SK-N-SH (cell line): ENCODE data around the gene SEC14L5. TPM values are rescaled to one million over a fixed set of nuclear protein-coding genes. Genes with fewer than 3 reads are reported as not detected.

Source experiments
- CTCF ChIA-PET: fragments of 300-600, 350-600 bp; formaldehyde crosslinking; extraction: SDS; loops from one replicate; lab custom pipeline; 2021; lab: Yijun Ruan, JAX
- POLR2A ChIA-PET: fragments of 350-600 bp; sonication (Branson Sonifier 250); formaldehyde crosslinking; extraction: SDS; loops from one replicate; lab custom pipeline; 2020; ENCODE audit warnings: antibody characterized with exemption, inconsistent platforms; lab: Yijun Ruan, JAX
- DNase-seq: peaks from one replicate; pipeline ENCODE4 v3.0.0; 2012
- H2AFZ ChIP-seq: fragments of 200-600 bp; sonication (generic); 2 replicates; pipeline ENCODE4 v1.8.1; 2016; ENCODE audit warnings: antibody characterized with exemption, mild to moderate bottlenecking, low read depth
- H3F3A ChIP-seq: fragments of 200-600 bp; sonication (generic); replicated peaks from 2 replicates; pipeline ENCODE3; 2016; ENCODE audit warnings: antibody characterized with exemption, mild to moderate bottlenecking; ENCODE audit not compliant: insufficient read depth
- H3K27ac ChIP-seq, 2 experiments: fragments of 200-500 bp in 1 of 2; fragments of 200-600 bp in 1 of 2; sonication (Bioruptor generic) in 1 of 2; sonication (generic), shearing (Covaris generic) in 1 of 2; 2 replicates each; pipeline versions ENCODE4 v1.5.1 to v1.6.1; 2014 to 2016; ENCODE audit warnings: low read depth in 2 of 2, inconsistent platforms in 1 of 2, low read length in 1 of 2, mild to moderate bottlenecking in 1 of 2, mixed read lengths in 1 of 2
- H3K27me3 ChIP-seq: fragments of 200-600 bp; sonication (generic), shearing (Covaris generic); 2 replicates; pipeline ENCODE4 v1.6.1; 2016; ENCODE audit warnings: mixed run types; ENCODE audit not compliant: insufficient read depth
- H3K36me3 ChIP-seq, 2 experiments: fragments of 200-500 bp in 1 of 2; fragments of 200-600 bp in 1 of 2; sonication (Bioruptor generic) in 1 of 2; sonication (generic) in 1 of 2; replicated peaks in 1 of 2; 2 replicates each; pipeline versions ENCODE3 to v1.5.1; 2014 to 2016; ENCODE audit warnings: low read length in 1 of 2, mild to moderate bottlenecking in 1 of 2; ENCODE audit not compliant: insufficient read depth in 2 of 2, control insufficient read depth in 1 of 2
- H3K4me1 ChIP-seq, 2 experiments: fragments of 200-500 bp in 1 of 2; fragments of 200-600 bp in 1 of 2; sonication (Bioruptor generic) in 1 of 2; sonication (generic), shearing (Covaris generic) in 1 of 2; 2 replicates each; pipeline versions ENCODE4 v1.5.1 to v1.6.1; 2014 to 2016; ENCODE audit warnings: low read depth in 1 of 2, low read length in 1 of 2, mixed run types in 1 of 2; ENCODE audit not compliant: insufficient read depth in 2 of 2, control insufficient read depth in 1 of 2
- H3K4me2 ChIP-seq: fragments of 200-600 bp; sonication (generic), shearing (Covaris generic); 2 replicates; pipeline ENCODE4 v1.6.1; 2017; ENCODE audit warnings: mixed run types
- H3K4me3 ChIP-seq, 2 experiments: fragments of 200-500 bp in 1 of 2; fragments of 200-600 bp in 1 of 2; sonication (Bioruptor generic) in 1 of 2; sonication (generic), shearing (Covaris generic) in 1 of 2; 2 replicates each; pipeline versions ENCODE4 v1.5.1 to v1.8.1; 2014 to 2016; ENCODE audit warnings: low read depth in 2 of 2, inconsistent platforms in 1 of 2, low read length in 1 of 2, mild to moderate bottlenecking in 1 of 2, mixed read lengths in 1 of 2, moderate library complexity in 1 of 2
- H3K79me2 ChIP-seq: fragments of 200-600 bp; sonication (generic); 2 replicates; pipeline ENCODE4 v1.8.1; 2017; ENCODE audit warnings: mild to moderate bottlenecking; ENCODE audit not compliant: insufficient read depth
- H3K9ac ChIP-seq: fragments of 200-600 bp; sonication (generic); 2 replicates; pipeline ENCODE4 v1.6.1; 2017; ENCODE audit warnings: mixed run types
- H3K9me2 ChIP-seq: fragments of 200-600 bp; sonication (generic); 2 replicates; pipeline ENCODE4 v1.6.1; 2017; ENCODE audit warnings: mixed run types
- H3K9me3 ChIP-seq: fragments of 200-600 bp; sonication (generic); 2 replicates; pipeline ENCODE4 v1.6.1; 2017; ENCODE audit warnings: mixed run types, mild to moderate bottlenecking, moderate library complexity
- H4K20me1 ChIP-seq: fragments of 200-600 bp; sonication (generic); 2 replicates; pipeline ENCODE4 v1.6.1; 2017; ENCODE audit warnings: mild to moderate bottlenecking, mixed run types; ENCODE audit not compliant: insufficient read depth
- CHD2 ChIP-seq: fragments of 150-350 bp; IDR thresholded peaks from 2 replicates; pipeline ENCODE4 v1.6.1; 2018; ENCODE audit warnings: low read length; ENCODE audit not compliant: partially characterized antibody
- EP300 ChIP-seq, 2 experiments: IDR thresholded peaks; 2 replicates each; pipeline versions ENCODE4 v1.4.0 to v1.6.1; 2012; ENCODE audit warnings: borderline replicate concordance in 1 of 2, low read depth in 1 of 2, low read length in 1 of 2
- EZH2phosphoT487 ChIP-seq: fragments of 200-600 bp; sonication (generic); IDR thresholded peaks from 2 replicates; pipeline ENCODE4 v1.6.1; 2017; ENCODE audit warnings: low read depth, mixed run types, mild to moderate bottlenecking, antibody characterized with exemption, moderate library complexity, borderline replicate concordance
- FOSL2 ChIP-seq: IDR thresholded peaks from 2 replicates; pipeline ENCODE4 v1.4.0; 2012; ENCODE audit warnings: low read depth, mild to moderate bottlenecking, moderate library complexity, borderline replicate concordance
- FOXJ3 ChIP-seq: sonication (generic); formaldehyde crosslinking; IDR thresholded peaks from 2 replicates; pipeline ENCODE4 v1.5.1; 2020; ENCODE audit warnings: mild to moderate bottlenecking, missing genetic modification reagents
- GABPA ChIP-seq: IDR thresholded peaks from 2 replicates; pipeline ENCODE4 v1.4.0; 2012; ENCODE audit warnings: low read depth, mild to moderate bottlenecking
- IRF3 ChIP-seq: fragments of 150-350 bp; IDR thresholded peaks from 2 replicates; pipeline ENCODE4 v1.6.1; 2016; ENCODE audit warnings: mild to moderate bottlenecking, low read depth, low read length
- JUND ChIP-seq: IDR thresholded peaks from 2 replicates; pipeline ENCODE4 v1.4.0; 2012
- MXI1 ChIP-seq: IDR thresholded peaks from 2 replicates; pipeline ENCODE4 v1.6.1; 2012; ENCODE audit warnings: mild to moderate bottlenecking, low read depth, low read length, improper control_type of control experiment
- NRF1 ChIP-seq: IDR thresholded peaks from 2 replicates; pipeline ENCODE4 v1.6.1; 2012; ENCODE audit warnings: low read depth, mild to moderate bottlenecking, low read length
- PBX3 ChIP-seq: IDR thresholded peaks from 2 replicates; pipeline ENCODE4; 2012
- POLR2AphosphoS5 ChIP-seq: IDR thresholded peaks from 2 replicates; pipeline ENCODE4 v1.6.1; 2012; ENCODE audit warnings: low read depth, low read length
- REST ChIP-seq: IDR thresholded peaks from 2 replicates; pipeline ENCODE4 v1.6.1; 2012; ENCODE audit warnings: mild to moderate bottlenecking, low read depth, low read length, moderate library complexity
- RFX5 ChIP-seq: IDR thresholded peaks from 2 replicates; pipeline ENCODE4 v1.6.1; 2012; ENCODE audit warnings: mild to moderate bottlenecking, improper control_type of control experiment, low read length
- RXRA ChIP-seq: IDR thresholded peaks from 2 replicates; pipeline ENCODE4 v1.4.0; 2012; ENCODE audit warnings: low read depth, mild to moderate bottlenecking, borderline replicate concordance
- SIN3A ChIP-seq: IDR thresholded peaks from 2 replicates; pipeline ENCODE4 v1.6.1; 2012; ENCODE audit warnings: low read depth, mild to moderate bottlenecking, low read length, moderate library complexity, borderline replicate concordance
- SMC3 ChIP-seq: IDR thresholded peaks from 2 replicates; pipeline ENCODE4 v1.6.1; 2012; ENCODE audit warnings: low read depth, low read length, improper control_type of control experiment
- TAF1 ChIP-seq: IDR thresholded peaks from 2 replicates; pipeline ENCODE4 v1.6.1; 2012; ENCODE audit warnings: low read depth, mild to moderate bottlenecking, low read length, moderate library complexity, borderline replicate concordance
- YY1 ChIP-seq: IDR thresholded peaks from 2 replicates; pipeline ENCODE4 v1.4.0; 2012; ENCODE audit warnings: low read depth, mild to moderate bottlenecking
- polyA plus RNA-seq, 3 experiments: library from polyadenylated mRNA; depleted of rRNA; stranded (reverse); fragments of >200 nt; gene quantifications; 2 replicates each; pipeline ENCODE4 v1.2.3, GENCODE V29; 2012

SEC14L5 gene
- polyA plus RNA-seq, 1 of the 3 experiments (the other 2 are of a cell fraction), result 0.08 TPM

DNA sequence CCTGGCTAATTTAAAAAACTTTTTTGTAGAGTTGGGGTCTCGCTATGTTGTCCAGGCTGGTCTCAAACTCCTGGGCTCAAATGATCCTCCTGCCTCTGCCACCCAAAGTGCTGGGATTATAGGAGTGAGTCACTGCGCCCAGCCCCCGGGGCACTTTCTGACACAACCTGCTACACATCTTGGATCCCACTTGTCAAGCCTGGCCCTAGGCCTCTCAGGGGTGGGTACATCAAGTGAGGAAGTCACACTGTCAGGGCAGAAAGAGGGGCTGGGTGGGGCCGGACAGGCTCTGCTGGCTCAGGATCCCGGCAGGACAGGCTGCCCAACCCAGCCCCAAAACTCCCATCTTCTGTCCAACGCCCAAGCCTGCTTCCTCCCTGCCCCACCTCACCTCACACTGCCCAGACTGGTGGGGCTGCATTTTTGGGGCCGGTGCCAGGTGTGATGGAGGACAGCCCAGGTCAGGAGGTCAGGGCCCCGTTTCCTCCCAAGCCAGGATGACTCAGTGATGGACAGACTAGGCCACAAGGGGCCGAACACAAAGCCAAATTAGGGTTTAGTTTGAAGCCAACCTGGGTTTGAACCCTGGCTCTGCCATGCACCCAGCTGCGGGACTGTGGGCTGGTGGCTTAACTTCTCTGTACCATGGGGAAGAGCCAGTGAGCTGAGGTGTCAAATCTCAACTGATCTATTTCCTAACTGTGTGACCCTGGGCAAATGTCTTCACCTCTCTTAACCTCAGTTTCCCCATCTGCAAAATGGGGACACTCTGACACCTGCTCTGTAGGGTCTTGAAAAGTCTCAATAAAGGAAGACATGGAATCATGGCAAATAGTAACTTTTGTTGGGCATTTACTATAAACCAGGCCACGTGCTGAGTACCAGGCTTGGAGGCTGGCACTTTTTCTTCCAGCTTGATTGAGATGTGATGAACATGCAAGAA, 12.3 kb upstream of the SEC14L5 start (continued):
- TF ChIP-seq REST (no peak), TAF1 (no peak), IRF3 (no peak), MXI1 (no peak), EZH2phosphoT487 (no peak)

GRCh38 chr16:4946917-4947316, 11.2 kb upstream of the SEC14L5 start:
- ChIA-PET CTCF (no interaction called here), POLR2A (no interaction called here)
- Histone ChIP-seq H3K27me3 (no peaks in the 10 kb centered on the region), H3K9me3 (no peaks in the 10 kb centered on the region), H3K27ac (no peak overlapping the region), H3K9ac (no peak overlapping the region), H3K79me2 (no peaks in the 10 kb centered on the region), H2AFZ (no peak overlapping the region), H3K4me2 (no peak overlapping the region), H3F3A (peaks cover 27% of the 10 kb centered on the region), H3K36me3 (no peaks in the 10 kb centered on the region), H3K9me2 (no peaks in the 10 kb centered on the region), H3K4me3 (no peak overlapping the region), H4K20me1 (no peaks in the 10 kb centered on the region), H3K4me1 (peaks cover 6 to 37% of the 10 kb centered on the region in 2 experiments; a peak in 3 of 4 replicates)
- no peak for DNase-seq
- TF ChIP-seq RFX5 (no peak), GABPA (no peak), FOXJ3 (CRISPR knock-in tag) (no peak), PBX3 (no peak), SMC3 (no peak), IRF3 (no peak), YY1 (no peak), SIN3A (no peak), NRF1 (no peak), EP300 (IDR thresholded peaks at IDR 0.05; ENCODE audit: borderline replicate concordance in 1 of 2, low read depth in 1 of 2, low read length in 1 of 2) (no peak), RXRA (no peak), JUND (no peak), CHD2 (no peak), REST (no peak), FOSL2 (no peak), POLR2AphosphoS5 (no peak)
